ENCODE measurements around the gene DNAAF8. TPM values are rescaled to one million over a fixed set of nuclear protein-coding genes. Genes with fewer than 3 reads are reported as not detected.
"Not testable (repeated sequence)": the region's sequence is repeated elsewhere in the genome, so short reads cannot be mapped to it uniquely, and the experiment has no call there.

The DNAAF8 gene
- polyA plus RNA-seq, 3 donors: 0.04 to 0.36 TPM; not detected in 1

- H3K27ac Mint-ChIP-seq: peak overlapping the region in 2 of 7 donors; percentile 10 to 89
- WGBS (ENCODE audit: insufficient coverage): 93% methylated on average over 18 of the region's 25 CpGs
- no peak overlapping the region for H3K4me2 ChIP-seq (replicated peaks; ENCODE audit: extremely low read depth, low read length, poor library complexity, severe bottlenecking)
Observed at GRCh38 chr16:4783251-4783950, 49.1 kb downstream of the DNAAF8 start.

DNA sequence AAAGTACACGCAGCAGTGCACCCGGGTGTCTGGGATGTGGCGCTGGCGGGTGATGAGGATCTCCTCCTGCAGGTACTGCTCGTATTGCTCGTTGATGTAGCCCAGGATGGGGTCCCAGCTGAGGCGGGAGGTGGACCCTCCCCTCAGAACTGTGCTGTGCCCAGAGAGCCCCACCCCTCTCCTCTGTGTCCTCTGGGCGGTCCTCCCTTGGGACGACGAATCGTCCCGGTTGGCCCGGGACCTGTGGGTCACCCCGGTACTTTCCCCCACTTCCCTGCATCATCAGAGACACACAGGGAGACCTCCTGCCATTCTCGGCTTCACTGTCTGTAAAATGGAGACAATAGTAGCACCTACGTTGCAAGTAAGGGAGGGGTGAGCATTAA lies 49.6 kb downstream of the DNAAF8 start:
- no peak for DNase-seq
- no peaks in the 10 kb centered on the region for H3K36me3 ChIP-seq (replicated peaks in 1 of 2; ENCODE audit: control insufficient read depth in 1 of 2, insufficient read depth in 2 of 2, low read length in 2 of 2)
- TF ChIP-seq CTCF (IDR thresholded peaks at IDR 0.05): no peak
- H3K27ac ChIP-seq (ENCODE audit: low read depth in 1 of 2, low read length in 2 of 2): no peak overlapping the region
- H3K4me1 Mint-ChIP-seq: peaks cover 24% of the 10 kb centered on the region
- no peaks in the 10 kb centered on the region for H3K9me3 Mint-ChIP-seq
- H3K4me3 ChIP-seq (replicated peaks in 1 of 3; ENCODE audit: low read depth in 2 of 3, low read length in 3 of 3): no peak overlapping the region
- H3K4me3 Mint-ChIP-seq: no peak overlapping the region
- H3K27me3 ChIP-seq (ENCODE audit: control insufficient read depth in 2 of 2, insufficient read depth in 2 of 2, low read length in 2 of 2): no peaks in the 10 kb centered on the region
- H2AFZ ChIP-seq (ENCODE audit: insufficient read depth, low read depth, low read length, poor library complexity, severe bottlenecking): no peak overlapping the region
- H3K9ac ChIP-seq (ENCODE audit: insufficient read depth, low read length, poor library complexity, severe bottlenecking): no peak overlapping the region
- H3K79me2 ChIP-seq (ENCODE audit: insufficient read depth, low read length): no peaks in the 10 kb centered on the region
- H3K9me3 ChIP-seq (replicated peaks in 1 of 2; ENCODE audit: control insufficient read depth in 1 of 2, insufficient read depth in 1 of 2, low read length in 2 of 2): no peaks in the 10 kb centered on the region
- peaks cover 1 to 4% (median 3%) of the 10 kb centered on the region in 3 donors for H3K27me3 Mint-ChIP-seq (ENCODE audit: low read depth in 3 of 3)
- no peaks in the 10 kb centered on the region for H4K20me1 ChIP-seq (ENCODE audit: insufficient read depth, low read length)
- peaks cover 13 to 17% of the 10 kb centered on the region in 2 donors for H3K4me1 ChIP-seq (ENCODE audit: control insufficient read depth in 1 of 2, insufficient read depth in 2 of 2, low read length in 2 of 2)
- H3K36me3 Mint-ChIP-seq: no peaks in the 10 kb centered on the region
- intact Hi-C loops (cut with micrococcal nuclease): no loop called here
- no peak overlapping the region for H3K4me2 ChIP-seq (replicated peaks; ENCODE audit: extremely low read depth, low read length, poor library complexity, severe bottlenecking)
- 97% methylated on average over 7 of the region's 16 CpGs for WGBS (ENCODE audit: insufficient coverage)
- no peak overlapping the region for H3K27ac Mint-ChIP-seq

More at GRCh38 chr16:4783251-4783950, 49.1 kb downstream of the DNAAF8 start:
- H3K9me3 ChIP-seq (replicated peaks in 1 of 2; ENCODE audit: control insufficient read depth in 1 of 2, insufficient read depth in 1 of 2, low read length in 2 of 2): no peaks in the 10 kb centered on the region
- H4K20me1 ChIP-seq (ENCODE audit: insufficient read depth, low read length): no peaks in the 10 kb centered on the region
- no peak overlapping the region for H3K9ac ChIP-seq (ENCODE audit: insufficient read depth, low read length, poor library complexity, severe bottlenecking)
- no peaks in the 10 kb centered on the region for H3K36me3 Mint-ChIP-seq
- peaks cover 24% of the 10 kb centered on the region for H3K4me1 Mint-ChIP-seq
- H3K4me3 ChIP-seq (replicated peaks in 1 of 3; ENCODE audit: low read depth in 2 of 3, low read length in 3 of 3): no peak overlapping the region
- no peaks in the 10 kb centered on the region for H3K79me2 ChIP-seq (ENCODE audit: insufficient read depth, low read length)
- H3K27ac ChIP-seq (ENCODE audit: low read depth in 1 of 2, low read length in 2 of 2): no peak overlapping the region
- no peaks in the 10 kb centered on the region for H3K9me3 Mint-ChIP-seq
- no peaks in the 10 kb centered on the region for H3K27me3 ChIP-seq (ENCODE audit: control insufficient read depth in 2 of 2, insufficient read depth in 2 of 2, low read length in 2 of 2)
- no peak overlapping the region for H2AFZ ChIP-seq (ENCODE audit: insufficient read depth, low read depth, low read length, poor library complexity, severe bottlenecking)
- H3K4me3 Mint-ChIP-seq: no peak overlapping the region
- intact Hi-C loops (cut with micrococcal nuclease): no loop called here
- DNase-seq: no peak
- H3K27me3 Mint-ChIP-seq (ENCODE audit: low read depth in 3 of 3): peaks cover 1 to 4% (median 3%) of the 10 kb centered on the region in 3 donors
- no peaks in the 10 kb centered on the region for H3K36me3 ChIP-seq (replicated peaks in 1 of 2; ENCODE audit: control insufficient read depth in 1 of 2, insufficient read depth in 2 of 2, low read length in 2 of 2)
- TF ChIP-seq CTCF (IDR thresholded peaks at IDR 0.05): no peak
- peaks cover 13 to 17% of the 10 kb centered on the region in 2 donors for H3K4me1 ChIP-seq (ENCODE audit: control insufficient read depth in 1 of 2, insufficient read depth in 2 of 2, low read length in 2 of 2)

DNA sequence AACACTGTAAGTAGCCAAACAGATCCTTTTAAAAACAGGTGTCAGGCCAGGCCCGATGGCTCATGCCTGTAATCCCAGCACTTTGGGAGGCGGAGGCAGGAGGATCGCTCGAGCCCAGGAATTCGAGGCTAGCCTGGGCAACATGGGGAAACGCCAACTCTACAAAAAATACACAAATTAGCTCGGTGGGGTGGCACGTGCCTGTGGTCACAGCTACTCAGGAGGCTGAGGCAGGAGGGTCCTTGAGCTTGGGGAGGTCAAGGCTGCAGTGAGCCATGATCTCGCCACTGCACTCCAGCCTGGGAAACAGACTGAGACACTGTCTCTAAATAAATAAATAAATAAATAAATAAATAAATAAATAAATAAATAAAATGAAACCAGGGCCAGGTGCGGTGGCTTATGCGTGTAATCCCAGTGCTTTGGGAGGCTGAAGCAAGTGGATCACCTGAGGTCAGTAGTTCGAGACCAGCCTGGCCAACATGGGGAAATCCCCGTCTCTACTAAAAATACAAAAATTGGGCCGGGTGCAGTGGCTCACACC lies 50.2 kb downstream of the DNAAF8 start:
- Mint-ChIP-seq H3K27ac (peak overlapping the region in 1 of 7 donors; percentile 27), H3K4me1 (peaks cover 24% of the 10 kb centered on the region)
- H3K9me3 ChIP-seq (replicated peaks in 1 of 2; ENCODE audit: control insufficient read depth in 1 of 2, insufficient read depth in 1 of 2, low read length in 2 of 2); H3K9me3 Mint-ChIP-seq; H3K4me3 Mint-ChIP-seq; H2AFZ ChIP-seq (ENCODE audit: insufficient read depth, low read depth, low read length, poor library complexity, severe bottlenecking); H3K36me3 Mint-ChIP-seq; H3K79me2 ChIP-seq (ENCODE audit: insufficient read depth, low read length); DNase-seq; intact Hi-C loops (cut with micrococcal nuclease); H3K9ac ChIP-seq (ENCODE audit: insufficient read depth, low read length, poor library complexity, severe bottlenecking); H3K27me3 ChIP-seq (ENCODE audit: control insufficient read depth in 2 of 2, insufficient read depth in 2 of 2, low read length in 2 of 2); H4K20me1 ChIP-seq (ENCODE audit: insufficient read depth, low read length); H3K27me3 Mint-ChIP-seq (ENCODE audit: low read depth in 3 of 3); H3K4me2 ChIP-seq (replicated peaks; ENCODE audit: extremely low read depth, low read length, poor library complexity, severe bottlenecking); H3K27ac ChIP-seq (ENCODE audit: low read depth in 1 of 2, low read length in 2 of 2); H3K36me3 ChIP-seq (replicated peaks in 1 of 2; ENCODE audit: control insufficient read depth in 1 of 2, insufficient read depth in 2 of 2, low read length in 2 of 2); H3K4me3 ChIP-seq (replicated peaks in 1 of 3; ENCODE audit: low read depth in 2 of 3, low read length in 3 of 3): not testable (repeated sequence)
- WGBS (ENCODE audit: insufficient coverage): 96% methylated on average over 8 of the region's 14 CpGs
- H3K4me1 ChIP-seq (ENCODE audit: control insufficient read depth in 1 of 2, insufficient read depth in 2 of 2, low read length in 2 of 2): peaks cover 13 to 17% of the 10 kb centered on the region in 2 donors
